ENCODE data around the gene MAP7D1. TPM values are rescaled to one million over a fixed set of nuclear protein-coding genes. Genes with fewer than 3 reads are reported as not detected.
"Not testable (repeated sequence)": the region's sequence is repeated elsewhere in the genome, so short reads cannot be mapped to it uniquely, and the experiment has no call there.

Gene MAP7D1
- total RNA-seq, 1 experiment from 2014 or later, result 265 TPM

DNA sequence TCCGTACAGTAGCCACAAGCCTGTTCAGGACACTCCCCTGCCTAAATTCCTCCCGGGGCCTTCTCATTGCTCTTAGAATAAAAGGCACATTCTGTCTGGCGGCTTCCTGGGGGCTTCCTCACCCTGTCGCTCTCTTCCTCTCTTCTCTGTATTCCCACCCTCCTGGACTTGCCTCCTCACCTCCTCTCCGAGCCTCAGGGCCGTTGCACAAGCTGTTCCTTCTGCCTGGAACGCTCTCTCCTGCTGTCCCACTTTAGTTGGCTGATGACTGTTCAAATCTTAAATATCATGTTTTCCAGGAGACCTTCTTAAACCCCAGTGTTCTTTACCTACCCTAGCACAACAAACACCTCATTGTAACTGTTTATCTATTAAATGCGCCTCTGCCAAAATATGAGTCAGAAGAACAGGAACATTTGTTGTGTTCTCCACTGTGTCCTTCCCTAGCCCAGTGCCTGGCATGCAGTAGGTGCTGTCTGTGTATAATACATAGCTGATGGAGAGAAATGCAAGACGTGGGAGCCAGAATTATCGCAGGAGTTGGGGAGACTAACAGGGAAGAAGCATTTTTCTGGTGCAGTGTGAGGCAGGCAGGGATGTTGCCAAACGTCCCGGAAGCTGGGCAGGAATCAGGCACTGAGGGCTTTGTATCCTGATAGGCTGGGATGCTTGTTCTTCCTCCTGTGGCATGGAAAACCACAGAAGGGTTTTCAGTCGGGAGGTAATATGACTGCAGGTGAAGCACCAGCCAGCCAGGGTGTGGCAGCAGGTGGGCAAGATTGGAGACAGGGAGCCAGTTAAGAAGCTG, 44.2 kb downstream of the MAP7D1 start:
- DNase-seq (ENCODE audit: low read depth), result peak; percentile 71

DNA sequence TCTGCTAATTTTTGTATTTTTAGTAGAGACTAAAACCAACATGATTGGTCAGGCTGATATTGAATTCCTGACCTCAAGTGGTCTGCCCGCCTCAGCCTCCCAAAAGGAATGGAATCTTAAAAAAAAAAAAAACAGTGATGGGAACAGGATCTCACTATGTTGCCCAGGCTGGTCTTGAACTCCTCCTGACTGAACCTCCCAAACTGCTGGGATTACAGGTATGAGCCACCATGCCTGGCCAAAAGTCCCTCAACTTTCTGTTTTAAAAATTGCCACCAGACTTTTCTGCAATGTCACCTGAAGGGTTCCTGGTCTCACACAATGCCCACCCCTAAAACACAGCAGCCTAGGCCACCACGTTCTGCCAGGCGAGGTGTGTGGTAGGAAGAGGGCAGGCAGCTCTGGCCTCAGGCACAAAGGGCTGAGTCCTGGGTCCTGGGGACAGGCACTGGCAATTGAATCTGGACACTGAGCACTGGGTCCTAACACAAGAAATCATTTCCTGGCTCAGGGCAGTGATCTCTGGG, 47.1 kb downstream of the MAP7D1 start:
- DNase-seq (ENCODE audit: low read depth), result no peak

DNA sequence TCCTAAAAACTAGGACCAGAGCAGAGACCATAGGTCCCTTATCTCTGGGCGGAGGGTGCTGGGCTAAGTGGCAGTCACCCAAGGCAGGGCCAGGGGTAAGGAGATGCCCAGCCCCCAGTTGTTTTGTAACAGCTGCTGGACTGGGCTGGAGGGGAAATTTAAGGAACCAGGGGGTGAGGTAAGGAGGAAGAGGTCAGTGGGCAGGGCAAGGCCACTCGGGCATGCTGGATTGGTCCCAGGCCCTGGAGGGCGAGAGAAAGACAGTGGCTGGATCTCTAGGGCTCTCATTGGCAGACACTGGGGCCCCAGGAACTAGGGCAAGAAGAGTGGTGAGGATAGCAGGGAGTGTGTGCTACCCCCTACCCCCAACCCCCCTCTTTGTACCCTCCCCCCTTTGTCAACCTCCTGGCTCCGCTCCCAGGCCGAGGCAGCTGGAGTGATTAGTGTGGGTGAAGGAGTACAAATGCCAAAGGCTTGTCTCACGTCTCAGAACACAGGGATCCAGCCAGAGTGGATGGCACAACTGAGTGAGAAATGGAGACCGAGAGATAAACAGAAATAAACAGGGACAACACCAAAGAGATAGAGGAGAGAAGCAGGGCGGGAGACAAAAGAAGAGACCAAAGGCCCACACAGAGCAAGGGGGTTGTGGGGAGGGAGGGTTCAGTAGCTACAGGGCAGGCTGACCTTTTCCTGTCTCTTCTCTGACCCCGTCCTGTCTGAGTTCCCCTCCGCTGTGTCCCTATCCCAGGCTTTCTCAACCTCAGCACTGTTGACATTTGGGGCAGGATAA, 47.8 kb downstream of the MAP7D1 start:
- DNase-seq (ENCODE audit: low read depth), result peak; percentile 85

DNA sequence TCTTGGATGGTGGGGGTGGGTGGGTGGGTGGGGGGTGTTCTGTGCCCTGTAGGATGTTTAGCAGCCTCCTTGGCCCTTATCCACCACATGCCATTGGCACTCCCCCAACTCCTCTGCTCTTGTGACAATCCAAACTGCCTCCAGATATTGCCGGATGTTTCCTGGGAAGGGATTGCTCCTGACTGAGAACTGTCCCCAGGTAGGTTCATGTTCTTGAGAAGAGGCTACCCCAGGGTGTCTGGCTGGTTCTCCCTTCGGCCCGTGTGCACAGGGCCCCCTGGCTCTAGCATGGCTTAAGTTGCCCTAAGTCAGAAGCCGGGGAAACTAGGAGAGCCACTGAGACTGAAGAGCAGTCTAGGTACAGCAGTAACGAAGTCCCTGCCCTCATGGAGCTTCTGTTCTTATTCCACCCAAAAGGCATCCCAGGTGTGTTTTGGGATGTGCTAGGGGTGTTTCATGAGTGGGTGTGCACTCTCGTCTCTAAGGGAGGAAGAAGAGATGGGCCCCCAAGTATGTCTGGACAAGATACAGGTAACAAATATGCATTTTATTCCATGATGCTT, 48.5 kb downstream of the MAP7D1 start:
- DNase-seq (ENCODE audit: low read depth), result peak; percentile 66

GRCh38 chr1:36206323-36206858, 50.4 kb downstream of the MAP7D1 start:
- no peak for DNase-seq (ENCODE audit: low read depth)

DNA sequence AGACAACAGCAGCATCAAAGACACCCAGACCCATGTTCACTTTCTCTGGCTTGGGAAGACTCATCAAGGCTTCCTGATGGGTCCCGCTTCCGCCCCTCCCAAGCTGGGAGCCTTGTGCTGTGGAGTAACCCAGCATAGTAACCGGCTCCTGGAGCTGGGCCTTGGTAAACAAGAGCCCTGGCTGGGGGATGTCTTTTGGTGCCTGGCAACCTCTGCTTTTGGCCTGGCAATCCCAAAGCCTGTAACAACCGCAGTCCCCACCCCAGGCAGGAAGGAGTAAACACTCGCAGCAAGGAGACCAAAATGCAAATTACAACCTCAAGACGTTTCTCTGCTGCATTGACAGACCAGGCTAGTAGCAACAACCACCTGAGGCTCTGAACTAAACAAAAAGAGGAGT, 51.4 kb downstream of the MAP7D1 start:
- DNase-seq (ENCODE audit: low read depth), result peak; percentile 87

- DNase-seq (ENCODE audit: low read depth), result no peak
Observed at GRCh38 chr1:36208978-36209703, 53.2 kb downstream of the MAP7D1 start.

DNA sequence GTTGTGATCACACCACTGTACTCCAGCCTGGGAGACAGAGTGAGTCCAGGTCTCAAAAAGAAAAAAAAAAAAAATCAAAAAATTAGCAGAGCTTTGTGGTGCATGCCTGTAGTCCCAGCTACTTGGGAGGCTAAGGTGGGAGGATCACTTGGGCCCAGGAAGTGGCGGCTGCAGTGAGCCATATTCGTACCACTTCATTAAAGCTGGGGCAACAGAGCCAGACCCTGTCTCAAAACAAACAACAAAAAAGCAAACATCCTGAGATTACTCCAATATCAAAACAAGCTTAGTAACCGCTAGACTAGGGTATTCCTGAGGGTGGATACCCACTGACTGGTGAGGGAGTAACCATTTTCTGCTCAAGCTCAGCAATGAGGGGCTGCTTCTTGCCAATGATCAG, 55.3 kb downstream of the MAP7D1 start:
- DNase-seq (ENCODE audit: low read depth), result no peak

GRCh38 chr1:36211841-36212240, 55.9 kb downstream of the MAP7D1 start:
- DNase-seq (ENCODE audit: low read depth), result no peak

GRCh38 chr1:36212782-36213181, 56.8 kb downstream of the MAP7D1 start:
- no peak for DNase-seq (ENCODE audit: low read depth)

- DNase-seq (ENCODE audit: low read depth), result peak; percentile 53
Observed at GRCh38 chr1:36217670-36218069, 61.7 kb downstream of the MAP7D1 start.

GRCh38 chr1:36221901-36222300, 65.9 kb downstream of the MAP7D1 start:
- DNase-seq (ENCODE audit: low read depth), result not testable (repeated sequence)

DNA sequence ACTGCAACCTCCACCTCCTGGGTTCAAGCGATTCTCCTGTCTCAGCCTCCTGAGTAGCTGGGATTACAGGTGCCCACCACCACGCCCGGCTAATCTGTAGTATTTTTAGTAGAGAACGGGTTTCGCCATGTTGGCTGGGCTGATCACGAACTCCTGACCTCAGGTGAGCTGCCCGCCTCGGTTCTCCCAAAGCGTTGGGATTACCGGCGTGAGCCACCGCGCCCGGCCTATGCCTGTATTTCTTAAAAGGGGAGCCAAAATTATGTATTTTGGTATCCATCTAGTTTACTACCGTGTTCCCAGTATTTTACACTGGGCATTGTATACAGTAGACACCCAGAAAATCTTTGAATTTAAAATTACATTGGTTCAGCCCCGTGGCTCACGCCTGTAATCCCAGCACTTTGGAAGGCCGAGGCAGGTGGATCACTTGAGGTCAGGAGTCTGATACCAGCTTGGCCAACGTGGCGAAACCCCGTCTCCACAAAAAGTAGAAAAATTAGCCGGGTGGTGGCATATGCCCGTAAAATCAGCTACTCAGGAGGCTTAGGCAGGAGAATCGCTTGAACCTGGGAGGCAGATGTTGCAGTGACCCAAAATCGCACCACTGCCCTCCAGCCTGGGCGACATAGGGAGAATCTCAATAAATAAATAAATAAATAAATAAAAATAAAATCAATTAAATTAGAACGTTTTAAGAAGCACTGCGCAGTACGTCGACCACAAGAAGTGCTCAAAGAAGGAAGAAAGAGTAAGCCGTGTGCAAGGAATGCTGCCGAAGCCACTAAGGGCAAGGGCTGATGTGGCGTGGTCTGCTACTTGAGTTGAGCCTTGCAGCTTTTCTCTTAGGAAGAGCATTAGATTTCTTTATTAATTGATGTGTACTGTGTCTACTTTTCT, 66.8 kb downstream of the MAP7D1 start:
- no peak for DNase-seq (ENCODE audit: low read depth)

- peak; percentile 59 for DNase-seq (ENCODE audit: low read depth)
Observed at GRCh38 chr1:36223381-36223995, 67.5 kb downstream of the MAP7D1 start.

- peak; percentile 99 for DNase-seq (ENCODE audit: low read depth)
Observed at GRCh38 chr1:36223996-36224536, 68.1 kb downstream of the MAP7D1 start, which contains the start of gene THRAP3. THRAP3 (plus strand) TSS chr1:36224443; CDS start chr1:36282564, 58,121 bp downstream.

GRCh38 chr1:36224537-36225282, 68.8 kb downstream of the MAP7D1 start:
- DNase-seq (ENCODE audit: low read depth), result peak; percentile 87

GRCh38 chr1:36225283-36225899, 69.4 kb downstream of the MAP7D1 start:
- no peak for DNase-seq (ENCODE audit: low read depth)

GRCh38 chr1:36230279-36230678, 74.3 kb downstream of the MAP7D1 start:
- not testable (repeated sequence) for DNase-seq (ENCODE audit: low read depth)

All from M059J (cell line).